CD8-positive, alpha-beta memory T cell (primary cell): Measurements from ENCODE around the gene PPIH. TPM values are rescaled to one million over a fixed set of nuclear protein-coding genes. Genes with fewer than 3 reads are reported as not detected.

Experiments used
- CTCF ChIA-PET: fragments of 350-600 bp; sonication (Branson Sonifier 250); formaldehyde crosslinking; loops from one replicate; lab custom pipeline; 2021; ENCODE audit warnings: antibody characterized with exemption; lab: Charles Lee
- POLR2A ChIA-PET: fragments of 350-600 bp; sonication (Branson Sonifier 250); formaldehyde crosslinking; loops from one replicate; lab custom pipeline; 2021; ENCODE audit warnings: antibody characterized with exemption; lab: Charles Lee
- DNase-seq, 5 donors: peaks; one replicate each; pipeline versions ENCODE4 v3.0.0 to v3.0.0-alpha.2; 2020 to 2022; ENCODE audit warnings: mixed read lengths in 1 of 5
- H3K27ac ChIP-seq: one replicate; pipeline ENCODE4 v1.7.0; 2013; ENCODE audit warnings: low read depth, mild to moderate bottlenecking, low read length, moderate library complexity
- H3K27me3 ChIP-seq: 2 replicates; pipeline ENCODE4 v1.7.0; 2013; ENCODE audit warnings: low read length, mild to moderate bottlenecking; ENCODE audit not compliant: insufficient read depth, poor library complexity, severe bottlenecking
- H3K36me3 ChIP-seq: 2 replicates; pipeline ENCODE4 v1.7.0; 2013; ENCODE audit warnings: mild to moderate bottlenecking, low read length, moderate library complexity; ENCODE audit not compliant: insufficient read depth
- H3K4me1 ChIP-seq: 2 replicates; pipeline ENCODE4 v1.7.0; 2013; ENCODE audit warnings: mild to moderate bottlenecking, low read length, moderate library complexity; ENCODE audit not compliant: insufficient read depth
- H3K4me3 ChIP-seq: 2 replicates; pipeline ENCODE4 v1.7.0; 2013; ENCODE audit warnings: mild to moderate bottlenecking, low read length
- H3K9me3 ChIP-seq: 2 replicates; pipeline ENCODE4 v1.7.0; 2013; ENCODE audit warnings: mild to moderate bottlenecking, low read length
- H3K27ac Mint-ChIP-seq, 8 donors: one replicate each; pipeline ENCODE4 v1.8.0; 2020 to 2021; ENCODE audit warnings: mixed read lengths in 8 of 8, mild to moderate bottlenecking in 6 of 8, inconsistent platforms in 3 of 8, moderate library complexity in 3 of 8
- H3K27me3 Mint-ChIP-seq, 2 donors: one replicate each; pipeline ENCODE4 v1.8.0; 2020 to 2021; ENCODE audit warnings: mixed read lengths in 2 of 2, mild to moderate bottlenecking in 1 of 2, moderate library complexity in 1 of 2
- H3K36me3 Mint-ChIP-seq, 3 donors: one replicate each; pipeline ENCODE4 v1.8.0; 2020 to 2021; ENCODE audit warnings: mixed read lengths in 3 of 3, inconsistent platforms in 1 of 3, mild to moderate bottlenecking in 1 of 3
- H3K4me1 Mint-ChIP-seq, 3 donors: one replicate each; pipeline ENCODE4 v1.8.0; 2020 to 2021; ENCODE audit warnings: mixed read lengths in 3 of 3, inconsistent platforms in 1 of 3, mild to moderate bottlenecking in 1 of 3
- H3K4me3 Mint-ChIP-seq, 7 donors: one replicate each; pipeline ENCODE4 v1.8.0; 2020 to 2021; ENCODE audit warnings: mixed read lengths in 7 of 7, mild to moderate bottlenecking in 6 of 7, moderate library complexity in 4 of 7, inconsistent platforms in 2 of 7
- H3K9me3 Mint-ChIP-seq, 5 donors: one replicate each; pipeline ENCODE4 v1.8.0; 2020 to 2022; ENCODE audit warnings: mixed read lengths in 5 of 5, mild to moderate bottlenecking in 3 of 5, moderate library complexity in 2 of 5, inconsistent platforms in 1 of 5
- polyA plus RNA-seq: library from polyadenylated mRNA; unstranded; fragments of 300-500 nt; fragmentation: Illumina TruSeq; gene quantifications from one replicate; pipeline ENCODE4 v1.2.3, GENCODE V29; 2021
- total RNA-seq, 2 experiments: library from RNA; stranded (reverse); gene quantifications; one replicate each; pipeline ENCODE4 v1.2.3, GENCODE V29; 2021

Gene PPIH
- total and polyA plus RNA-seq, 3 experiments from 2014 or later = 82.0 to 117 (median 95.9) TPM

GRCh38 chr1:42682739-42683531 is 24.7 kb downstream of the PPIH start:
- CTCF ChIA-PET = interaction anchor here (0.8 to 3.5 kb wide), 5 partner anchors 9 to 1262 kb away, joined by 3 to 15 read pairs (median 5); partner anchors contain the start of genes C1orf50, P3H1 and PPIH
- Histone ChIP-seq H3K27ac (peak overlapping the region; percentile 73), H3K27me3 (no peaks in the 10 kb centered on the region), H3K36me3 (no peaks in the 10 kb centered on the region), H3K4me3 (peak overlapping the region; percentile 60), H3K9me3 (no peaks in the 10 kb centered on the region), H3K4me1 (peaks cover 57% of the 10 kb centered on the region)
- no peaks in the 10 kb centered on the region for H3K9me3 Mint-ChIP-seq
- H3K4me3 Mint-ChIP-seq = peak overlapping the region; percentile 90 to 97 (median 96)
- POLR2A ChIA-PET = interaction anchor here (0.6 to 3.9 kb wide), 14 partner anchors 8 to 763 kb away, joined by 3 to 45 read pairs (median 4); partner anchors contain the start of genes C1orf50, P3H1, PPIH and ZNF691
- H3K4me1 Mint-ChIP-seq = peaks cover 63 to 74% (median 72%) of the 10 kb centered on the region in 3 donors
- H3K36me3 Mint-ChIP-seq = peaks cover 0 to 44% (median 12%) of the 10 kb centered on the region in 3 donors
- peak; percentile 60 to 82 (median 66) for DNase-seq
- H3K27me3 Mint-ChIP-seq = peaks cover 0 to 2% of the 10 kb centered on the region in 2 donors
- H3K27ac Mint-ChIP-seq = peak overlapping the region; percentile 55 to 97 (median 96)

GRCh38 chr1:42684139-42684538 is 25.9 kb downstream of the PPIH start:
- Histone ChIP-seq H3K4me3 (peak overlapping the region; percentile 60), H3K36me3 (no peaks in the 10 kb centered on the region), H3K27me3 (no peaks in the 10 kb centered on the region), H3K27ac (peak overlapping the region; percentile 73), H3K9me3 (no peaks in the 10 kb centered on the region), H3K4me1 (peaks cover 69% of the 10 kb centered on the region)
- H3K9me3 Mint-ChIP-seq = no peaks in the 10 kb centered on the region
- peaks cover 75 to 86% (median 82%) of the 10 kb centered on the region in 3 donors for H3K4me1 Mint-ChIP-seq
- peaks cover 0 to 2% of the 10 kb centered on the region in 2 donors for H3K27me3 Mint-ChIP-seq
- CTCF ChIA-PET = interaction anchor here (0.8 to 3.5 kb wide), 3 partner anchors 24 to 83 kb away, joined by 3 to 15 read pairs (median 12); partner anchors contain the start of genes C1orf50, P3H1 and PPIH
- no peak for DNase-seq
- peak overlapping the region; percentile 90 to 97 (median 96) for H3K4me3 Mint-ChIP-seq
- H3K36me3 Mint-ChIP-seq = peaks cover 0 to 46% (median 12%) of the 10 kb centered on the region in 3 donors
- POLR2A ChIA-PET = interaction anchor here (0.9 to 2.8 kb wide), 4 partner anchors 7 to 350 kb away, joined by 4 to 45 read pairs (median 10); partner anchors contain the start of genes C1orf50 and P3H1
- H3K27ac Mint-ChIP-seq = peak overlapping the region; percentile 55 to 97 (median 94)

GRCh38 chr1:42686418-42686817 is 28.2 kb downstream of the PPIH start:
- Mint-ChIP-seq H3K9me3 (no peaks in the 10 kb centered on the region), H3K4me1 (peaks cover 88 to 91% (median 88%) of the 10 kb centered on the region in 3 donors), H3K27me3 (peaks cover 0 to 2% of the 10 kb centered on the region in 2 donors), H3K27ac (peak overlapping the region in 7 of 8 donors; percentile 10 to 71 (median 36)), H3K4me3 (peak overlapping the region; percentile 13 to 97 (median 55)), H3K36me3 (peaks cover 0 to 50% (median 12%) of the 10 kb centered on the region in 3 donors)
- Histone ChIP-seq H3K27ac (no peak overlapping the region), H3K9me3 (no peaks in the 10 kb centered on the region), H3K4me1 (peaks cover 77% of the 10 kb centered on the region), H3K27me3 (no peaks in the 10 kb centered on the region), H3K4me3 (no peak overlapping the region), H3K36me3 (no peaks in the 10 kb centered on the region)
- CTCF ChIA-PET = no interaction called here
- POLR2A ChIA-PET = no interaction called here
- DNase-seq = no peak

- Mint-ChIP-seq H3K36me3 (peaks cover 0 to 52% (median 4%) of the 10 kb centered on the region in 3 donors), H3K27ac (peak overlapping the region; percentile 13 to 57 (median 28)), H3K4me1 (peaks cover 92 to 100% (median 99%) of the 10 kb centered on the region in 3 donors), H3K27me3 (no peaks in the 10 kb centered on the region), H3K9me3 (no peaks in the 10 kb centered on the region), H3K4me3 (peak overlapping the region in 5 of 7 donors; percentile 16 to 60 (median 33))
- no peak overlapping the region for H3K27ac ChIP-seq
- no peak overlapping the region for H3K4me3 ChIP-seq
- CTCF ChIA-PET = no interaction called here
- peaks cover under 1% of the 10 kb centered on the region for H3K36me3 ChIP-seq
- POLR2A ChIA-PET = interaction anchor here (0.6 to 2.5 kb wide), 6 partner anchors 7 to 1107 kb away, joined by 3 to 12 read pairs (median 3); partner anchors contain the start of genes PPIH and YBX1
- H3K27me3 ChIP-seq = no peaks in the 10 kb centered on the region
- no peaks in the 10 kb centered on the region for H3K9me3 ChIP-seq
- DNase-seq = no peak
- peaks cover 77% of the 10 kb centered on the region for H3K4me1 ChIP-seq
These were observed 31.7 kb downstream of the PPIH start for GRCh38 chr1:42689912-42690311.

- DNase-seq = no peak
These were observed 32.4 kb downstream of the PPIH start for GRCh38 chr1:42690477-42691156.

GRCh38 chr1:42691157-42691498 is 32.9 kb downstream of the PPIH start:
- Histone ChIP-seq H3K36me3 (peaks cover 12% of the 10 kb centered on the region), H3K4me3 (no peak overlapping the region), H3K9me3 (no peaks in the 10 kb centered on the region), H3K27ac (no peak overlapping the region), H3K4me1 (peaks cover 65% of the 10 kb centered on the region), H3K27me3 (no peaks in the 10 kb centered on the region)
- H3K27ac Mint-ChIP-seq = peak overlapping the region in 4 of 8 donors; percentile 13 to 61 (median 35)
- H3K9me3 Mint-ChIP-seq = no peaks in the 10 kb centered on the region
- peaks cover 0 to 57% (median 5%) of the 10 kb centered on the region in 3 donors for H3K36me3 Mint-ChIP-seq
- peak overlapping the region in 6 of 7 donors; percentile 29 to 70 (median 42) for H3K4me3 Mint-ChIP-seq
- ChIA-PET POLR2A (interaction anchor here (2.5 kb wide), 1 partner anchor 9 kb away, joined by 12 read pairs; the partner anchor contains the start of gene YBX1), CTCF (interaction anchor here (1.1 to 1.8 kb wide), 3 partner anchors 8 to 123 kb away, joined by 3 to 5 read pairs (median 4); partner anchors contain the start of genes PPIH and YBX1)
- peaks cover 88 to 100% (median 95%) of the 10 kb centered on the region in 3 donors for H3K4me1 Mint-ChIP-seq
- no peak for DNase-seq
- no peaks in the 10 kb centered on the region for H3K27me3 Mint-ChIP-seq

More at GRCh38 chr1:42690477-42691156, 32.4 kb downstream of the PPIH start:
- no peaks in the 10 kb centered on the region for H3K9me3 ChIP-seq
- Mint-ChIP-seq H3K27me3 (no peaks in the 10 kb centered on the region), H3K4me1 (peaks cover 89 to 100% (median 96%) of the 10 kb centered on the region in 3 donors), H3K36me3 (peaks cover 0 to 54% (median 4%) of the 10 kb centered on the region in 3 donors), H3K27ac (peak overlapping the region in 6 of 8 donors; percentile 12 to 89 (median 40)), H3K4me3 (peak overlapping the region in 5 of 7 donors; percentile 29 to 56 (median 41)), H3K9me3 (no peaks in the 10 kb centered on the region)
- CTCF ChIA-PET = interaction anchor here (1.1 to 1.4 kb wide), 2 partner anchors 32 to 122 kb away, joined by 3 to 4 read pairs; partner anchors contain the start of gene PPIH
- POLR2A ChIA-PET = interaction anchor here (0.6 to 2.5 kb wide), 2 partner anchors 8 to 33 kb away, joined by 3 to 12 read pairs; partner anchors contain the start of genes PPIH and YBX1
- no peak overlapping the region for H3K4me3 ChIP-seq
- H3K27ac ChIP-seq = no peak overlapping the region
- peaks cover 70% of the 10 kb centered on the region for H3K4me1 ChIP-seq
- no peaks in the 10 kb centered on the region for H3K27me3 ChIP-seq
- H3K36me3 ChIP-seq = peaks cover 7% of the 10 kb centered on the region

GRCh38 chr1:42692461-42692860 is 34.2 kb downstream of the PPIH start:
- no peaks in the 10 kb centered on the region for H3K27me3 Mint-ChIP-seq
- H3K27me3 ChIP-seq = no peaks in the 10 kb centered on the region
- H3K4me1 ChIP-seq = peaks cover 55% of the 10 kb centered on the region
- no peaks in the 10 kb centered on the region for H3K9me3 ChIP-seq
- ChIA-PET CTCF (interaction anchor here (1.8 kb wide), 1 partner anchor 10 kb away, joined by 5 read pairs; the partner anchor contains the start of gene YBX1), POLR2A (interaction anchor here (2.5 kb wide), 1 partner anchor 10 kb away, joined by 12 read pairs; the partner anchor contains the start of gene YBX1)
- peak overlapping the region in 7 of 8 donors; percentile 2 to 62 (median 45) for H3K27ac Mint-ChIP-seq
- no peak overlapping the region for H3K27ac ChIP-seq
- peaks cover 74 to 88% (median 82%) of the 10 kb centered on the region in 3 donors for H3K4me1 Mint-ChIP-seq
- H3K36me3 ChIP-seq = peaks cover 26% of the 10 kb centered on the region
- peaks cover 3 to 66% (median 8%) of the 10 kb centered on the region in 3 donors for H3K36me3 Mint-ChIP-seq
- peak overlapping the region in 3 of 7 donors; percentile 6 to 53 (median 26) for H3K4me3 Mint-ChIP-seq
- DNase-seq = no peak
- no peak overlapping the region for H3K4me3 ChIP-seq
- no peaks in the 10 kb centered on the region for H3K9me3 Mint-ChIP-seq
